Activated CD4-positive, alpha-beta T cell treated with anti-CD3 and anti-CD28 coated beads, Interleukin-2, amount 10 ng/mL, durations not matched to agents 7 days and 5 days (primary cell): Measurements from ENCODE around the gene TMEM158. TPM values are rescaled to one million over a fixed set of nuclear protein-coding genes. Genes with fewer than 3 reads are reported as not detected.
A peak's percentile ranks its signal among the peaks of the same experiment; 100 is the strongest.

Experiments used
- CTCF ChIA-PET: fragments of 350-600 bp; sonication (Branson Sonifier 250); formaldehyde crosslinking; loops from one replicate; lab custom pipeline; 2021; ENCODE audit warnings: antibody characterized with exemption; lab: Charles Lee
- POLR2A ChIA-PET: fragments of 350-600 bp; sonication (Branson Sonifier 250); formaldehyde crosslinking; loops from one replicate; lab custom pipeline; 2021; ENCODE audit warnings: antibody characterized with exemption; lab: Charles Lee
- DNase-seq: peaks from one replicate; pipeline ENCODE4 v3.0.0-alpha.2; 2020
- H3K27ac Mint-ChIP-seq: one replicate; pipeline ENCODE4 v1.8.0; 2021; ENCODE audit warnings: mild to moderate bottlenecking, moderate library complexity, mixed read lengths
- H3K27me3 Mint-ChIP-seq: one replicate; pipeline ENCODE4 v1.8.0; 2021; ENCODE audit warnings: mixed read lengths
- H3K36me3 Mint-ChIP-seq: one replicate; pipeline ENCODE4 v1.8.0; 2021; ENCODE audit warnings: low read depth, mixed read lengths
- H3K4me1 Mint-ChIP-seq: one replicate; pipeline ENCODE4 v1.8.0; 2021; ENCODE audit warnings: mixed read lengths
- H3K4me3 Mint-ChIP-seq: one replicate; pipeline ENCODE4 v1.8.0; 2021; ENCODE audit warnings: mild to moderate bottlenecking, moderate library complexity, mixed read lengths
- H3K9me3 Mint-ChIP-seq: one replicate; pipeline ENCODE4 v1.8.0; 2021; ENCODE audit warnings: mixed read lengths
- total RNA-seq, 2 experiments: library from RNA; stranded (reverse); gene quantifications; one replicate each; pipeline ENCODE4 v1.2.3, GENCODE V29; 2021

TMEM158 gene
- total RNA-seq, 2 experiments from 2014 or later, result 0.54 to 0.55 TPM

DNA sequence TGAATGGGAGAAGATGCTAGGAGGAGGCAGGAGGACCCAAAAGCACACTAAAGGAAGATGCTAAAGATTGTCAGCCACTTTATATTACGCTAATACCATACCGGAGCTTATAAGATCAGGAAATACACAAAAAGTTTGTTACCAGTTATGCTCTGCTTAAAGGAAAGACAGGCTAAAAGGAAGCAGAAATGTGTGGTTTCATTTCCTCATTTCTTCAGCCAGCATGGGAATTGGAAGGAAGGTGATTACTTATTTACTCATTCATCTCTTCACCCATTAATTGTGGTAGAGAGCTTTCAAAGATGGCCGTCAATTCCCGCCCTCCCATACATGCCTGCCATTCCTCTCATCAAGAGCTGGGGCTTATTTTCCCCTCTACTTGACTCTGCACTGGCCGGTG lies 26.7 kb upstream of the TMEM158 start:
- DNase-seq, result no peak
- Mint-ChIP-seq H3K27me3 (no peaks in the 10 kb centered on the region), H3K36me3 (no peaks in the 10 kb centered on the region), H3K4me1 (no peaks in the 10 kb centered on the region), H3K4me3 (no peak overlapping the region), H3K27ac (no peak overlapping the region), H3K9me3 (no peaks in the 10 kb centered on the region)
- ChIA-PET POLR2A (no interaction called here), CTCF (interaction anchor here (0.7 to 1.7 kb wide), 3 partner anchors 19 to 966 kb away, joined by 4 to 6 read pairs (median 6); no protein-coding TSS in a partner anchor)

GRCh38 chr3:45249391-45249790 lies 23.3 kb upstream of the TMEM158 start:
- Mint-ChIP-seq H3K4me1 (no peaks in the 10 kb centered on the region), H3K27me3 (no peaks in the 10 kb centered on the region), H3K4me3 (no peak overlapping the region), H3K36me3 (no peaks in the 10 kb centered on the region), H3K27ac (no peak overlapping the region), H3K9me3 (no peaks in the 10 kb centered on the region)
- CTCF ChIA-PET, result no interaction called here
- POLR2A ChIA-PET, result no interaction called here
- DNase-seq, result no peak

DNA sequence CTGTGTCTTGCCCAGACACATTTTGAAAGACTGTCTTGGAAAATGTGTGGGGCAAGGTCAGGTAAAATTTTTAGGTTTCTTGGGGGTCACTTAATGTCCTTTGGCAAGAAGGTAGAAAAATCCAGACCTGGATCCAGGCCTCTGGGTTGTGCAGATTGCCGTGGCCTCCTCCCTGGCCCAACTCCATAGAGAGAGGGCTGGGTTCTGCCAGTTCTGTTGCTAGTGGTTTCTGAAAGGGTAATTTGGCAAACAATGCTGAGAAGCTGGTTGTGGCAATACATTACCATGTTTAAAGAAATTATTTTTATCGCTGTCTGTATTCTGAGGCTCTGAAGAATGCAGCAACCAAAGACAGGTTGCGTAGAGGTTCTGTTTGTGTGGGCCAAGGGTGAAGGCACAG lies 20.2 kb upstream of the TMEM158 start:
- DNase-seq, result no peak
- ChIA-PET POLR2A (no interaction called here), CTCF (no interaction called here)
- Mint-ChIP-seq H3K27ac (no peak overlapping the region), H3K27me3 (peaks cover 5% of the 10 kb centered on the region), H3K4me1 (no peaks in the 10 kb centered on the region), H3K36me3 (no peaks in the 10 kb centered on the region), H3K9me3 (no peaks in the 10 kb centered on the region), H3K4me3 (no peak overlapping the region)

DNA sequence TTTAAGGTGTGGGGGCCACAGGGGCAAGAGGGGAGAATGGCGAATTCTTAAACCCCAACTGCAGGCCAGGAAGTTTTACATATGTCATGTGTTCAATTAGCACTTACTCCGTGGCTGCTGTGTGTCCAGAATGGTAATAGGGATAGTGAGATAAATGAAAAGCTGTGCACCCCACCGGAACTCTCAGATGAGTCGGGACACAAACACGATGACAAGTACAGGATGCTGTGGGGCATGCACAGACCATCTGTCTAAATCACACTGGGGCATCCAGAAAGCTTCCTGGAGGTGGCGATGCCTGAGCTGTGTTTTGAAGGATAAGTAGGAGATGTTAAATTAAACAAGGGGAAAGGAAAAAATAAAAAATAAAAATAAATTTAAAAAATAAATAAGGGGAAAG lies 18.3 kb upstream of the TMEM158 start:
- Mint-ChIP-seq H3K9me3 (no peaks in the 10 kb centered on the region), H3K4me1 (no peaks in the 10 kb centered on the region), H3K4me3 (no peak overlapping the region), H3K27ac (no peak overlapping the region), H3K36me3 (no peaks in the 10 kb centered on the region), H3K27me3 (peaks cover 5% of the 10 kb centered on the region)
- CTCF ChIA-PET, result no interaction called here
- DNase-seq, result no peak
- POLR2A ChIA-PET, result no interaction called here

DNA sequence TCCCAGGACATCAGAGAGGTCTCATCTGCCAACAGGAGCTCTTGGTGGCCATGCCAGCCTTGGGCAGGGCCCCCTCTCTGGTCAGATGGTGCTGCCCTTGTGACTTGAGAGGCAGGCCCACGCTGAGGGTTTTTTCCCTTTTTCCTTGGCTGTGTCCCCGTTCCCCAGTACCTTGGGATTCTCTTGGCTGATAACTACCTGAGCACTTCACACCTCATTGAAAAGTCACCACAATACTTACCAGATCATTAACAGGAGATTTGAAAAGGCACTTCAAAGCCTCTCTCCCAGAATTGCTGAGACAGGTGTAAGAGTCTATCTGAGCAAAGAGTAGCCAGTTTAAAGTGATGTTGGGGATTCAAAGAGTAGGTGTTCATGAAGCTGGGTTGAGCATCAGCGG lies 15.1 kb upstream of the TMEM158 start:
- Mint-ChIP-seq H3K27ac (no peak overlapping the region), H3K36me3 (no peaks in the 10 kb centered on the region), H3K4me3 (no peak overlapping the region), H3K27me3 (peaks cover 7% of the 10 kb centered on the region), H3K9me3 (no peaks in the 10 kb centered on the region), H3K4me1 (no peaks in the 10 kb centered on the region)
- ChIA-PET POLR2A (no interaction called here), CTCF (interaction anchor here (1.1 kb wide), 1 partner anchor 204 kb away, joined by 3 read pairs; no protein-coding TSS in a partner anchor)
- DNase-seq, result no peak

- no peak overlapping the region for H3K27ac Mint-ChIP-seq
- DNase-seq, result no peak
- H3K4me1 Mint-ChIP-seq, result no peaks in the 10 kb centered on the region
- CTCF ChIA-PET, result interaction anchor here (1.1 kb wide), 1 partner anchor 203 kb away, joined by 3 read pairs; no protein-coding TSS in a partner anchor
- H3K4me3 Mint-ChIP-seq, result no peak overlapping the region
- peaks cover 3% of the 10 kb centered on the region for H3K36me3 Mint-ChIP-seq
- POLR2A ChIA-PET, result no interaction called here
- peaks cover 7% of the 10 kb centered on the region for H3K27me3 Mint-ChIP-seq
- peaks cover 6% of the 10 kb centered on the region for H3K9me3 Mint-ChIP-seq
Observed at GRCh38 chr3:45240292-45240691, 14.2 kb upstream of the TMEM158 start.

DNA sequence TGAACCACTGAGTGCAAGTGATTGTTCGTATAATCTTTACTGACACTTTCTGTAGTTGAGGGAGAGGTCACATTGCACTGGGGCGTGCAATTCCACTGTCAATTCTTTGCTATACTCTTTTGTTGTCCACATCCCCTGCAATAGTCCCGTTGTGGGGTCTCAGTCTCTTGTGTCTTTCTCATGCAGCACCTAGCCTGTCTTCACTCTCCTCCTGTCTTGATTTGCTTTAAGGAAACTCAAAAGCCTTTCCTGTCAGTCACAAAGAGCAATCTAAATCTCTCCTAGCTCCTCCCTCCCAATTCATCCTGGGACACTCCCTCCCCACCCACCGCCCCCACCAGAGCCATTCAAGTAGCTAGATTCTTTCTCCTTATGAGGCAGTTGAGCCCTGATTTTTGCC lies 13.2 kb upstream of the TMEM158 start:
- POLR2A ChIA-PET, result no interaction called here
- H3K4me3 Mint-ChIP-seq, result no peak overlapping the region

GRCh38 chr3:45236964-45237363 lies 10.9 kb upstream of the TMEM158 start:
- peaks cover 8% of the 10 kb centered on the region for H3K4me1 Mint-ChIP-seq
- ChIA-PET CTCF (no interaction called here), POLR2A (no interaction called here)
- H3K4me3 Mint-ChIP-seq, result no peak overlapping the region
- H3K36me3 Mint-ChIP-seq, result peaks cover 3% of the 10 kb centered on the region
- peaks cover 7% of the 10 kb centered on the region for H3K9me3 Mint-ChIP-seq
- H3K27ac Mint-ChIP-seq, result no peak overlapping the region
- peaks cover 8% of the 10 kb centered on the region for H3K27me3 Mint-ChIP-seq
- DNase-seq, result no peak

More for the DNA sequence above, 13.2 kb upstream of the TMEM158 start:
- Mint-ChIP-seq H3K27me3 (peaks cover 7% of the 10 kb centered on the region), H3K4me1 (peaks cover 5% of the 10 kb centered on the region), H3K9me3 (peaks cover 7% of the 10 kb centered on the region), H3K36me3 (peaks cover 3% of the 10 kb centered on the region), H3K27ac (no peak overlapping the region)
- CTCF ChIA-PET, result no interaction called here
- DNase-seq, result no peak

DNA sequence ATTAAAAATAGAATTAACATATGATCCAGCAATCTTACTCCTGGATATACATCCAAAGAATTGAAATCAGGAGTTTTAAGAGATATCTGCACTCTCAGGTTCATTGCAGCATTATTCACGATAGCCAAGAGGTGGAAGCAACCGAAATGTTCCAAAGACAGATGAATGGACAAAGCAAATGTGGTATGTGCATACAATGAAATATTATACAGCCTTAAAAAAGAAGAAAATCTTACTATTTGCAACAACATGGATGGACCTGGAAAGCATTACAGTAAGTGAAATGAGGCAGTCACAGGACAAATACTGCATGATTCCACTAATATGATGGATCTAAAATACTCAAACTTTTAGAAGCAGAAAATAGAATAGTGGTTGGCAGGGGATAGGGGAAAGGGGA lies 9.3 kb upstream of the TMEM158 start:
- peaks cover 3% of the 10 kb centered on the region for H3K36me3 Mint-ChIP-seq
- H3K27me3 Mint-ChIP-seq, result peaks cover 18% of the 10 kb centered on the region
- peaks cover 8% of the 10 kb centered on the region for H3K4me1 Mint-ChIP-seq
- H3K9me3 Mint-ChIP-seq, result peaks cover 7% of the 10 kb centered on the region
- ChIA-PET CTCF (no interaction called here), POLR2A (no interaction called here)
- DNase-seq, result no peak
- no peak overlapping the region for H3K4me3 Mint-ChIP-seq
- no peak overlapping the region for H3K27ac Mint-ChIP-seq

GRCh38 chr3:45234250-45234649 lies 8.2 kb upstream of the TMEM158 start:
- H3K9me3 Mint-ChIP-seq, result peaks cover 7% of the 10 kb centered on the region
- DNase-seq, result no peak
- ChIA-PET CTCF (interaction anchor here (0.5 to 1.3 kb wide), 3 partner anchors 10 to 146 kb away, joined by 3 read pairs; no protein-coding TSS in a partner anchor), POLR2A (no interaction called here)
- H3K36me3 Mint-ChIP-seq, result peaks cover 3% of the 10 kb centered on the region
- H3K4me3 Mint-ChIP-seq, result no peak overlapping the region
- no peak overlapping the region for H3K27ac Mint-ChIP-seq
- H3K27me3 Mint-ChIP-seq, result peaks cover 27% of the 10 kb centered on the region
- peaks cover 8% of the 10 kb centered on the region for H3K4me1 Mint-ChIP-seq

GRCh38 chr3:45232521-45232920 lies 6.4 kb upstream of the TMEM158 start:
- CTCF ChIA-PET, result interaction anchor here (1.0 to 1.3 kb wide), 3 partner anchors 15 to 22 kb away, joined by 3 read pairs; no protein-coding TSS in a partner anchor
- Mint-ChIP-seq H3K9me3 (peaks cover 7% of the 10 kb centered on the region), H3K27ac (no peak overlapping the region), H3K4me1 (peaks cover 8% of the 10 kb centered on the region), H3K27me3 (peaks cover 41% of the 10 kb centered on the region), H3K4me3 (no peak overlapping the region), H3K36me3 (peaks cover 3% of the 10 kb centered on the region)
- no peak for DNase-seq
- POLR2A ChIA-PET, result no interaction called here

DNA sequence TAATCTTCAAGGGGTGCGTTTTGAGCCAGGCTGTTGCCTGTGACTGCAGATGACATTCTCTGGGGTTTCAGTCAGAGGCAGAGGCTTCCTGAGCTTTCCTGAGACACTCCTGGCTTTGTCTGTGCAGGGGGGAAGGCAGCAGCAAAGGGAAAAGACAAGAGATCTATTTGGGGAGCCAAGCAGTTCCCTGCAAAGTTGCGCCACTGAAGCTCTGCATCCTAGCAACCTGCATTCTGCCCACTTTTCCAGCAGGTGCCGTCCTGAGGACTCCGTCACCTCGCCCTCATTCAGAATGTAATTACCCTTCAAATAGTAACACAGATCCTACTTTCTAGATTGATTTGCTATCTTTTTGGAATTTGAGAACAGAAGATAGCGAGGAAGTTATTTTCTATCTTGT lies 1.9 kb upstream of the TMEM158 start:
- peaks cover 70% of the 10 kb centered on the region for H3K27me3 Mint-ChIP-seq
- no peak for DNase-seq
- H3K27ac Mint-ChIP-seq, result no peak overlapping the region
- H3K36me3 Mint-ChIP-seq, result no peaks in the 10 kb centered on the region
- ChIA-PET POLR2A (no interaction called here), CTCF (interaction anchor here (0.7 to 6.7 kb wide), 3 partner anchors 15 to 187 kb away, joined by 3 to 29 read pairs (median 6); no protein-coding TSS in a partner anchor)
- H3K4me3 Mint-ChIP-seq, result no peak overlapping the region
- peaks cover 12% of the 10 kb centered on the region for H3K4me1 Mint-ChIP-seq
- no peaks in the 10 kb centered on the region for H3K9me3 Mint-ChIP-seq

- no peaks in the 10 kb centered on the region for H3K36me3 Mint-ChIP-seq
- peaks cover 12% of the 10 kb centered on the region for H3K4me1 Mint-ChIP-seq
- DNase-seq, result no peak
- ChIA-PET CTCF (interaction anchor here (0.7 to 6.7 kb wide), 5 partner anchors 15 to 186 kb away, joined by 3 to 29 read pairs (median 4); no protein-coding TSS in a partner anchor), POLR2A (no interaction called here)
- H3K4me3 Mint-ChIP-seq, result peak overlapping the region; percentile 55
- H3K27me3 Mint-ChIP-seq, result peaks cover 74% of the 10 kb centered on the region
- H3K9me3 Mint-ChIP-seq, result no peaks in the 10 kb centered on the region
- H3K27ac Mint-ChIP-seq, result no peak overlapping the region
Observed at GRCh38 chr3:45227071-45227820, 1.2 kb upstream of the TMEM158 start.
